Activated T-cell treated with anti-CD3 and anti-CD28 coated beads, Interleukin-2, amount 50 U/mL, for 24 hours (primary cell): ENCODE data around the gene ARVCF.

Experiments used
- DNase-seq: peaks from one replicate; pipeline ENCODE4 v3.0.0-alpha.2; 2020
- H3K27ac Mint-ChIP-seq: 2 replicates; pipeline ENCODE4 v1.8.0; 2020; ENCODE audit warnings: mild to moderate bottlenecking, mixed read lengths
- H3K27me3 Mint-ChIP-seq: 2 replicates; pipeline ENCODE4 v1.8.0; 2020; ENCODE audit warnings: mixed read lengths
- H3K36me3 Mint-ChIP-seq: 2 replicates; pipeline ENCODE4 v1.8.0; 2020; ENCODE audit warnings: low read depth, mixed read lengths
- H3K4me1 Mint-ChIP-seq: 2 replicates; pipeline ENCODE4 v1.8.0; 2020; ENCODE audit warnings: low read depth, mixed read lengths
- H3K4me3 Mint-ChIP-seq: 2 replicates; pipeline ENCODE4 v1.8.0; 2020; ENCODE audit warnings: mild to moderate bottlenecking, moderate library complexity, mixed read lengths
- H3K9me3 Mint-ChIP-seq: 2 replicates; pipeline ENCODE4 v1.8.0; 2020; ENCODE audit warnings: mixed read lengths

The ARVCF gene

DNA sequence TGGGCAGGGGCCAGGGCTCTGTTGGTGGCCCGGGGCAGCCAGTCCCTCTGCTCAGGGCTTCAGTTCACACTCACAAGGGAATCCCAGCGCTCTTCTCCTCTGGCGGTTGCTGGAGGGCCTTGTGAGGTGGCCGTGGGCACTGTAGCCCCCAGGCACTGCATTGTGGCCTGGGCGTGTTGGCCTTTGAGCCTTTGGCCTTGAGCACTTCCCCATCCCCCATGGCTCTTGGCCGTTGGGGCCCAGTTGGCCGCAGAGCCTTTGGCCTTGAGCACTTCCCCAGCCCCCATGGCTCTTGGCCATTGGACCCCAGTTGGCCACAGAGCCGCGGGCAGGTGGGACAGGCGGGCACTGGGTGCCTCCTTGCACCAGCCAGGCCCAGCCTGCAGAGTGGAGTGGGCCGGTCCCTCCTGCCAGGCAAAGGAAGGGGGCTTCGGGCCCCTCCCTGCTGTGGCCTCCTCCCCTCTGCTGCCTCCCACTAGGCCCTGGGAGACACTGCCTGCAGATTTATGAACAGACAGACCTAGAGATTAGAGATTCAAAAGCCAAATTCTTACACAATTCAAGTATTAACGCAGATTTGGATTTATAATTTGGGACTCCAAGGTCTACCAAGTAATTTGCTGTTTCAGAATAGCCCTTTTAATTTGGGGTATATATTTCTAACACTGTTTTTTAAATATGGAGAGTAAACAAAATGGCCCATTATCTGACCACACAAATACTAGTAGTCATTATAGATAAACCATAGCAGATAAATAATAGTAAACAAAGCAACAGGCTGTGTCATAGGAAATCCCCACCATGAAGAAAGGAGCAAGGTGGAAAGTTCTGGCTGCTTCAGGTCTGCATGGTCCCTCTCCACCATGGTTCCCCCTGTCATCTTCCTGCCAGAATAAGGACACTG lies 56.8 kb downstream of the ARVCF start:
- Mint-ChIP-seq H3K27ac (no peak overlapping the region), H3K4me3 (no peak overlapping the region), H3K27me3 (no peaks in the 10 kb centered on the region), H3K9me3 (no peaks in the 10 kb centered on the region), H3K4me1 (peaks cover 12% of the 10 kb centered on the region), H3K36me3 (peaks cover 27% of the 10 kb centered on the region)
- no peak for DNase-seq

DNA sequence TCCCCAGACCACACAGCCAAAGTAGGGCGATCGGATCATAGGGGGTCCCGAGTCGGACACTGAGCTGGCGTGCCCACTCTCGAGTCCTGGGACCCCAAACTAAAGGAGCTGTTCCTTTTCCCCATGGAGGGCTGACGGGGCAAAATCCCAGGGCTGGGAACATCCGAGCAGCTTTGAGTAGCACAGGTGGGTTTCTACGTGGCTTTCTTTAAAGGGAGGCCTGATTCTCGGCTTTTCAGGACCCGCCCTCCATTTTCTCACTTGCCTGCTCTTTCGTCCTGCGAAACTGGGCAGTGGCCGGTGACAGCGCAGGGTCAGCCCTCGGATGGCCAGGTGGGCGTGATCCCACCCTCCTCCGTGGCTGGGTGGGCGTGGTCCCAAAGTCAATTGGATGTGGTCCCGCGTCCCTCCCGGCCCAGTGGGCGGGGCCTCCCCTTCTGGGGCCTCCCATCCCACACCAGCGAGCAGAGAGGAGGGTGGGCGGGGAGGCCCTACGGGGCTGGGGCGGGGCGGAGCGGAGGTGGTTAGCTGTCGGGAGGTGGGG lies 57.5 kb downstream of the ARVCF start:
- H3K36me3 Mint-ChIP-seq: peaks cover 20% of the 10 kb centered on the region
- no peak for DNase-seq

DNA sequence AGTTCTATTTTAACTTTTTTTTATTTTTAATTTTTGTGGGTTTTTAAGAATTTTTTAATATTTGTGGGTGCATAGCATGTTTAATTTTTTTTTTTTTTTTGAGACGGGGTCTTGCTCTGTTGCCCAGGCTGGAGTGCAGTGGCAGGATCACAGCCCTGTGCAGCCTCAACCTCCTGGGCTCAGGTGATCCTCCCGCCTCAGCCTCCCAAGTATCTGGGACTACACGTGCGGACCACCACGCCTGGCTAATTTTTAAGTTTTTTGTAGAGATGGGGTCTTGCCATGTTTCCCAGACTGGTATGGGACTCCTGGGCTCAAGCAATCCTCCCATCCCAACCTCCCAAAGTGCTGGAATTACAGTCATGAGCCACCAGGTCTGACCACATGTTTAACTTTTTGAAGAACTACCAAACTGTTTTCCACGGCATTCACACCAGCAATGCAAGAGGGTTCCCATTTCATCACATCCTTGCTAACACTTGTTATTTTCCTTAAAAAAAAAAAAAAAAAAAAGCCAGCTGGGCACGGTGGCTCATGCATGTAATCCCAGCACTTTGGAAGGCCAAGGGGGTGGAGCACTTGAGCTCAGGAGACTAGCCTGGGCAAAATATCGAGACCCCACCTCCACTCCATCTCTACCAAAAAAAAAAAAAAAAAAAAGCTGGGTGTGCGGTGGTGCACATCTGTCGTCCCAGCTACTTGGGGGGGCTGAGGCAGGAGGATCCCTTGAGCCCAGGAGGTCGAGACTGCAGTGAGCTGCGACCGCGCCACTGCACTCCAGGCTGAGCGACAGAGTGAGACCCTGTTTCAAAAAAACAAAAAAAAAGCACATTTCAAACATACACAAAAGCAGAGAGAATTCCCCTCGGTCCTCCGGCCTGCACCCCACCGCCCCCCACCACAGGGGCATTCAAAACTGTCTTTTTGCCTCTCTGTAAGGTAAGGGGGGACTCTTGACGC lies 58.3 kb downstream of the ARVCF start:
- Mint-ChIP-seq H3K27ac (no peak overlapping the region), H3K27me3 (no peaks in the 10 kb centered on the region), H3K4me3 (no peak overlapping the region), H3K4me1 (peaks cover 15% of the 10 kb centered on the region), H3K36me3 (peaks cover 13% of the 10 kb centered on the region), H3K9me3 (no peaks in the 10 kb centered on the region)
- DNase-seq: no peak

More for the DNA sequence above, 57.5 kb downstream of the ARVCF start:
- Mint-ChIP-seq H3K9me3 (no peaks in the 10 kb centered on the region), H3K4me1 (peaks cover 12% of the 10 kb centered on the region), H3K4me3 (no peak overlapping the region), H3K27ac (no peak overlapping the region), H3K27me3 (no peaks in the 10 kb centered on the region)

DNA sequence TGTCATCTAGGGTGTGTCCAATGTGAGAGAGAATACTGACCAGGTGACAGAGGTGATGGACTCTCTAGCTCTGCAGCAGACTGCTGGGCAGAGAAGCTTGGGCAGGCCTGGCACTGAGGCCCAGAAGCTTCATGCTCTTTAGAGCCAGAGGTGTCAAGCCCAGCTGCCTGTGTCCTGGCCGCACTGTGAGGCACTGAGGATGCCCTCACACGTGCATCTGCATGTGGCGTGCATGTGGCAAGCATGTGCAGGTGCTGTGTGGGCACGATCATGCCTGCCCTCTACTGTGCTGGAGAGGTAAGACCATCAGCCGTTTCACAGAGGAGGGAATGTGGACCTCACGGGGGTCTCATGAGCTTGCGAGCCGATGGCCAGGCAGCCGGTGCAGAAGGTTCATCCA lies 59.2 kb downstream of the ARVCF start:
- peaks cover 8% of the 10 kb centered on the region for H3K36me3 Mint-ChIP-seq
- DNase-seq: no peak
- peaks cover 10% of the 10 kb centered on the region for H3K4me1 Mint-ChIP-seq
- H3K9me3 Mint-ChIP-seq: no peaks in the 10 kb centered on the region
- H3K27ac Mint-ChIP-seq: no peak overlapping the region
- no peaks in the 10 kb centered on the region for H3K27me3 Mint-ChIP-seq
- no peak overlapping the region for H3K4me3 Mint-ChIP-seq

DNA sequence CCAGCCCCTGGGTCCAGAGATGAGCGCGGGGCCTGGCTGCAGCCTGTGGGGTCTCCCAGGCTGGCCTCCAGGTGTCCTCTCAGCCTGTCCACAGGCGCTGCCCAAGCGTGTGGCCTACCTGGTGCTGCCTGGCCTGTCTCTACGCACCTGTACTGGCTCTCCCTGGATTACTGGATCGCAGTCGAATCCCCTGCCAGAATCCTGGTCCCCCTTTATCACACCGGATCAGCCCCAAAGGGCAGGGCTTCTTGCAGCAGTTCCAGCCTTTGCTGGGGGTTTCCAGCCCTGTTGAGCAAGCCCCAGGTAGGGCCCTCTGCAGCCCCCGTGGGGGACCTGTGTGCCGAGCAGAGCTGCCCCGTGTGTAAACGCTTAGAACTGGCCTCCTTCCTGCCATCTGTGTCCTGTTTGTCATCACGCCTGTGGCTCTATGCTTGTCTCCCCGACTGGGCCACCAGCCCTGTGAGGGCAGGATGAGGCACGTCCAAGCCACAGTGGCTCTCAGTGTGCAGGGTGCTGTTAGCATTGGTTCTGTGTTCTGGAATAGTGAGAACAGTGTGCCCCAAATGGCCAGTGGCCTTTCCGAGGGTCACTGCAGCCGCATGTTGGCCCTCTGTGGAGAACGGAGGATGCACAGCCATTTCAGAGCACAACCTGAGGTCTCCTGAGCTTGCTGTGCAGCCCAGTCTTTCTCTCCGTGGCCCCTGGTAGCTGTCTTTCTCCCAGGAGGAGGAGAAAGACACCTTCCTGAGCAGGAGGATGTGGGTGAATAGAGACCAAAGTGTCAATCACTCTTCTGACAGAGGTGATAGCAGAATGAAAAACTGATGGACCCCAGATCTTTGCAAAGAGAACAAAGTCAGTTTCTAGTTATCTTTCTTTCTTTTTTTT lies 61.1 kb downstream of the ARVCF start:
- no peaks in the 10 kb centered on the region for H3K9me3 Mint-ChIP-seq
- H3K36me3 Mint-ChIP-seq: peaks cover 16% of the 10 kb centered on the region
- no peak overlapping the region for H3K4me3 Mint-ChIP-seq
- no peaks in the 10 kb centered on the region for H3K27me3 Mint-ChIP-seq
- H3K4me1 Mint-ChIP-seq: peaks cover 10% of the 10 kb centered on the region
- H3K27ac Mint-ChIP-seq: peak overlapping the region; percentile 76
- no peak for DNase-seq

DNA sequence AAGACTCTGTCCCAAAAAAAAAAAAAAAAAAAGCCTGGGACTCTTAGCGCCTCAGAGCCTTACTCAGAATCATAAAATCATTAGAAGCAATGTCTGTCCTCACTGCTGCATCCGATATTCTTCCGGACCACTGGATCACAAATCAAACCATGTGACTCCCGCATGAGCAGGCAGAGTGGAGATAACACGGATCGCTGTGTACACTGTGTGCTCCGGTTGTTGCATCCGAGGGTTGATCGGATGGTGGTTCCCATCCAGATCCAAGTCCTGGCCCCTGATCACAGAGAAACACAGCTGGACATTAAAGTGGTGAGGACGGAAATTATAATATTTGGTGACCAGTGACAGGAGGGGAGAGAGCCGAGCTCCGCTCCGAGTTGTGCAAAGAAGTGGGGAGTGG lies 65.3 kb downstream of the ARVCF start:
- Mint-ChIP-seq H3K9me3 (no peaks in the 10 kb centered on the region), H3K4me1 (peaks cover 28% of the 10 kb centered on the region), H3K36me3 (peaks cover 37% of the 10 kb centered on the region), H3K27ac (peak overlapping the region; percentile 31), H3K4me3 (no peak overlapping the region), H3K27me3 (no peaks in the 10 kb centered on the region)
- DNase-seq: no peak

DNA sequence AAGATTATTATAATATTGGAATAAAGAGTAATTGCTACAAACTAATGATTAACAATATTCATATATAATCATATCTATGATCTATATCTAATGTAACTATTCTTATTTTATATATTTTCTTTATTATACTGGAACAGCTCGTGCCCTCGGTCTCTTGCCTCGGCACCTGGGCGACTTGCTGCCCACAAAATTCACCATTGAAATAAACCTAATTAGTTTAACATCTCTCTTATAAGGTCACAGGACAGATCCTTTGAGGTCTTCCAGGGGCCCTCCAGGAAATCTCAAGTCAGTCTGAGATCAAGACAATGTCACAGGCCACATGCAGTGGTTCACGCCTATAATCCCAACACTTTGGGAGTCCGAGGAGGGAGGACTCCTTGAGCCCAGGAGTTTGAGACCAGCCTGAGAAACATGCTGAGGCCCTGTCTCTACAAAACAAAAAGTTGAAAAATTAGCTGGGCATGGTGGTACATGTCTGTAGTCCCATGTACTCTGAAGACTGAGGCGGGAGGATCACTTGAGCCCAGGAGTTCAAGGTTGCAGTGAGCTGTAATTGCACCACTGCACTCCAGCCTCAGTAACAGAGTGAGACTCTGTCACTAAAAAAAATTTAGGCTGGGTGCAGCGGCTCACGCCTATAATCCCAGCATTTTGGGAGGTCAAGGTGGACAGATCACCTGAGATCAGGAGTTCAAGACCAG lies 68.4 kb downstream of the ARVCF start:
- H3K9me3 Mint-ChIP-seq: no peaks in the 10 kb centered on the region

DNA sequence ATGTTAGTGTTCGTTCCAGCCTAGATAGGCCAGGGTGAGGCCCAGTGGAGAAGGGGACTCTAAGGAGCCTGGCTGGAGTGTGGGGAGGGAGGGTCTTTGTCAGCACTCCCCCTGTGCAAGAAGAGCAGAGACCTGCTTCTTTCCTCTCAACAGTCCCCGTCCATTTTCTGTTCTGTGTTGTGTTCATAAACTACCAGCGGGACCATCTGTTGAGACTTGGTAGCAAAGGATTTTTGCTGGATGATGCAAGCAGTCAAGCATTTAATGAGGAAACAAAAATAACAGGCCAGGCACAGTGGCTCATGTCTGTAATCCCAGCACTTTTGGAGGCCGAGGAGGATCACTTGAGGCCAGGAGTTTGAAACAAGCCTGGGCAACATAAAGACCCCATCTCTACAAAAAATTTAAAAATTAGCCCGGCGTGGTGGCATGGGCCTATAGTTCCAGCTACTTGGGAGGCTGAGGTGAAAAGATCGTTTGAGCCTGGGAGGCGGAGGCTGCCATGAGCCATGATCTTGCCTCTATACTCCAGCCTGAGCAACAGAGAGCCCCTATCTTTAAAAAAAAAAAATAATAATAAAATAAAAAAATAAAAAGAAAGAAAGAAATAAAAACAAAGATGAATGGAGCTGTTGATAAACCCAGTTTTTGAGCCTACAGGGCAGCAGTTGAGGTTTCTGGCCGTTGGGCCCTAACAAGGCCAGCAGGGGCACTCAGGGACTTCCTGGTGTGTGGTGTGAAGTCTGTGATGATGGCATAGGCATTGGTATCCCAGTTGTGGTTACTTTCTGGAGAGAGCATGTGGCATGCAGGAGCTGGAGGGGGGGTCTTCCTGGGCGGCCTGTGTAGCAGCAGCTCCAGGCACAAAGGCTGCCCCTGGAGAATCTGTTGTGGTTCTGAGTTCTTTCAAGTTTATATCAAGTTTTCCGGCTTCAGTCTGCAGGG lies 73.3 kb downstream of the ARVCF start:
- Mint-ChIP-seq H3K4me1 (peaks cover 47% of the 10 kb centered on the region), H3K27me3 (no peaks in the 10 kb centered on the region), H3K4me3 (peak overlapping the region; percentile 93), H3K9me3 (no peaks in the 10 kb centered on the region), H3K36me3 (peaks cover 43% of the 10 kb centered on the region), H3K27ac (peak overlapping the region; percentile 96)
- DNase-seq: no peak

More for the DNA sequence above, 68.4 kb downstream of the ARVCF start:
- H3K4me3 Mint-ChIP-seq: no peak overlapping the region
- peaks cover 36% of the 10 kb centered on the region for H3K4me1 Mint-ChIP-seq
- no peaks in the 10 kb centered on the region for H3K27me3 Mint-ChIP-seq
- no peak for DNase-seq
- H3K27ac Mint-ChIP-seq: no peak overlapping the region
- H3K36me3 Mint-ChIP-seq: peaks cover 48% of the 10 kb centered on the region

DNA sequence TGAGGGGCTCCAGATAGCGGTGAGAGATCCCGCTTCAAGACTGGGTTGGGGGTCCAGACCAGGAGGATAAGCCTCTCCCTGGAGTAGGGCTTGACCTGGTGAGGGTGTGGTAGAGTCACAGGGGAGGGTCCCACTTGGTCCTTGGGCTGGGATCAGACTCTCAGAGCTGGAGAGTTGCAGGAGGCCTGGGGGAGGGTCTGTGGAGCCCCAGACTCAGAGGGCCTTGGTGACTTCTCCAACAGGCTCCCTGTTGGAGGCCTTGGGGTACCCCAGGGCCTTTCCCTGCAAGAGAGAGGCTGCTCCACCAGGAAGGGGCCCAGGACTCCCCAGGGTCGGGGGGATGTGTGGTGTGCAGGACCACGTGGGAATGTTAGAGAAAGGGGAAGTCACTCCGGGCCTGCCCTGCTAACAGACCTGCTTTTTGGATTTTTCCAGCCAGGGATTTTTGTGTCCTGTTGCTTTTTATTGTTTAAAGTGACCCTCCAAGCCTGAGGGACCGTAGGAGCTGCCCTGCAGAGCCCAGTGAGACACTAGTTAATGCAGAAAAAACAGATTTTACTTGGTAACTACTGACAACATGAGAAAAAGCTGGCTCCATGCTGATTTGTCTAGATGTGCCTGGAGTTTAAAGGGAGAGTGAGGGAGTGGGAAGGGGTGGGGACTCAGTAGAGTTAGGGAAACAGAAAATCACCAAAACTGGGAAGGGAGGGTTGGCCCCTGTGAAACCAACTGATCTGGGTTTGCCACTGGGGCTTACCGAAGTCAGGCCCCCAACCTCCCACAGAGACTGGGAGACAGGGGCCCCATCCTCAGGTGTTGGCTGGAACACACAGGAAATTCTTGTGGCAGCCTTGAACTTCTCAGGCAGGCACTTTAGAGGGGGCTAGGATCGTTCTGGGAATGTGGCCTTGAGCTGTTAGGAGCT lies 74.2 kb downstream of the ARVCF start:
- peak overlapping the region; percentile 96 for H3K27ac Mint-ChIP-seq
- H3K36me3 Mint-ChIP-seq: peaks cover 46% of the 10 kb centered on the region
- H3K4me1 Mint-ChIP-seq: peaks cover 44% of the 10 kb centered on the region
- no peaks in the 10 kb centered on the region for H3K27me3 Mint-ChIP-seq
- H3K4me3 Mint-ChIP-seq: peak overlapping the region; percentile 93
- H3K9me3 Mint-ChIP-seq: no peaks in the 10 kb centered on the region
- peak; percentile 63 for DNase-seq

DNA sequence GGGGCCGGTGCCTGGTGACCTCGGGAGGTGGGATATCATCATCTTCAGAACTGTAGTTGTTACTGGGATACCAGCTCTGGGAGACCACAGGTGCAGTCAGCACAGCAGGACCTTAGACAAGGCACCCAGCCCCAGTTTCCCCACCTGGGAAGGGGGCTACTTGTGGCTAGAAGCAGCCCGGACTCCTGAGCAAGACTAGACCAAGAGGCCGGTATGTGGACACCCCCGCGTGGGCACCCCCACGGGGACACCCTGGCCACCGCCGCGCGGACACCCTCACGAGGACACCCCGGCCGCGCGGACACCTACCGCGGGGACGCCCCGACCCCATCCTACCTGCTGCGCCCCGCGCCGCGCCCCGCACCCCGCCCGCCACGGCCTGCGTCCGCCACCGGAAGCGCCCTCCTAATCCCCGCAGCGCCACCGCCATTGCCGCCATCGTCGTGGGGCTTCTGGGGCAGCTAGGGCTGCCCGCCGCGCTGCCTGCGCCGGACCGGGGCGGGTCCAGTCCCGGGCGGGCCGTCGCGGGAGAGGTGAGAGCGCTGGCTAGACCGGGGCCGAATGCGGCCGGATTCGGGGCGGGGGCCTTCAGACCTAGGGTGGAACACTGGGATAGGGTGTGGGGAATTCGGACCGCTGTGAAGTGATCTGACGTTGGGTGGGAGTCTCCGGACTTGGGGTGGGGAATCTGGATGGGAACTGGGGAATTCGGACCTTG lies 75.1 kb downstream of the ARVCF start, which contains the start of the genes COMT and TXNRD2:
COMT (plus strand) TSS at position 408 of the 718 bp plus-strand sequence. CDS start 20,755 bp downstream, outside the sequence.
TXNRD2 (minus strand) TSS at position 454 of the 718 bp plus-strand sequence; CDS start at position 439, 15 bp downstream.
- Mint-ChIP-seq H3K27ac (peak within 1 kb of the TSS; percentile 96), H3K4me3 (peak within 1 kb of the TSS; percentile 93), H3K36me3 (peaks cover 50% of the 10 kb centered on the region), H3K9me3 (peaks cover 3% of the 10 kb centered on the region), H3K4me1 (peaks cover 38% of the 10 kb centered on the region), H3K27me3 (no peaks in the 10 kb centered on the region)
- peak; percentile 84 for DNase-seq
